HL-60/S4 treated with retinoic acid at 250 ng/mL for 4 days and 3 days (cell line): ENCODE data around the gene RCE1.
"Not testable (repeated sequence)": the region's sequence is repeated elsewhere in the genome, so short reads cannot be mapped to it uniquely, and the experiment has no call there.

ENCODE experiments used
- in situ Hi-C: fragments of 300-500 bp; cut with MboI; formaldehyde crosslinking; loops from 2 replicates; pipeline ENCODE4 v1.7.0; 2022; ENCODE audit warnings: low sequenced_read_pairs

Gene RCE1, protein sequence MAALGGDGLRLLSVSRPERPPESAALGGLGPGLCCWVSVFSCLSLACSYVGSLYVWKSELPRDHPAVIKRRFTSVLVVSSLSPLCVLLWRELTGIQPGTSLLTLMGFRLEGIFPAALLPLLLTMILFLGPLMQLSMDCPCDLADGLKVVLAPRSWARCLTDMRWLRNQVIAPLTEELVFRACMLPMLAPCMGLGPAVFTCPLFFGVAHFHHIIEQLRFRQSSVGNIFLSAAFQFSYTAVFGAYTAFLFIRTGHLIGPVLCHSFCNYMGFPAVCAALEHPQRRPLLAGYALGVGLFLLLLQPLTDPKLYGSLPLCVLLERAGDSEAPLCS

DNA sequence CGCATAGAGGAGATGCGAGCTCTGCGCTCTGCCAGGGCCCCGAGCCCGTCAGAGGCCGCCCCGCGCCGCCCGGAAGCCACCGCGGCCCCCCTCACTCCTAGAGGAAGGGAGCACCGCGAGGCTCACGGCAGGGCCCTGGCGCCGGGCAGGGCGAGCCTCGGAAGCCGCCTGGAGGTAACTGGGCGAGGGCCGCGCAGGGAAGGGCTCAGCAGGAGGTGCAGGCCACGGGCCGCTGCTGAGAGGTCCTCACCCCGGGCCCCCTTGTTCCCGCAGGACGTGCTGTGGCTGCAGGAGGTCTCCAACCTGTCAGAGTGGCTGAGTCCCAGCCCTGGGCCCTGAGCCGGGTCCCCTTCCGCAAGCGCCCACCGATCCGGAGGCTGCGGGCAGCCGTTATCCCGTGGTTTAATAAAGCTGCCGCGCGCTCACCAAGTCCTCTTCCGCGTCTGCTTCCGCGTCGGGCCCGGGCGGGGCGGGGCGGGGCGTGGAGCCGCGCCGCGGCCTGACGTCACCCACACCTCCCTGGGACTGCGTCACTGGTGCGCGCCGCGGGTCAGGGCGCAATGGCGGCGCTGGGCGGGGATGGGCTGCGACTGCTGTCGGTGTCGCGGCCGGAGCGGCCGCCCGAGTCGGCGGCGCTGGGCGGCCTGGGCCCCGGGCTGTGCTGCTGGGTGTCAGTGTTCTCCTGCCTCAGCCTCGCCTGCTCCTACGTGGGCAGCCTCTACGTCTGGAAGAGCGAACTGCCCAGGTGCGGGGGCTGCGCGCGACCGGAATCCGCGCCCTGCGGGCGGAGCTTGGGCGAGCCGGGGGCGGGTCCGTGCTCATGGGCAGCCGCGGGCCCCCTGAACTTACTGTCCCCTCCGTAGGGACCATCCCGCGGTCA lies at the start of gene RCE1:
Gene RCE1, plus strand, starts transcription at position 546 of the 880 bp plus-strand sequence. Its CDS starts 15 bp downstream, at position 561.
- in situ Hi-C loops, result loop anchor here (25.0 kb wide), 2 partner anchors 156 to 431 kb away; partner anchors contain the start of genes NPAS4 and RBM4B

DNA sequence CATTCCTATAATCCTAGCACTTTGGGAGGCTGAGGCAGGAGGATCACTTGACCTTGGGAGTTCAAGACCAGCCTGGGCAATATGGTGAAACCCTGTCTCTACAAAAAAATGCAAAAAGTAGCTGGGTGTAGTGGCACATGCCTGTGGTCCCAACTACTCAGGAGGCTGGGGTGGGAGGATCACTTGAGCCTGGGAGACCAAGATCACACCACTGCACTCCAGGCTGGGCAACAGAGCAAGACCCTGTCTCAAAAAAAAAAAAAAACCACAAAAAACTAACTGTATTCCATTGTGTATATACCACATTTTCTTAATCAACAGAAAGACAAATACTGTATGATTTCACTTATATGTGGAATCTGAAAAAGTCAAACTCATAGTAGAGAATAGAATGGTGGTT lies 43.4 kb upstream of the RCE1 start:
- in situ Hi-C loops, result not testable (repeated sequence)

DNA sequence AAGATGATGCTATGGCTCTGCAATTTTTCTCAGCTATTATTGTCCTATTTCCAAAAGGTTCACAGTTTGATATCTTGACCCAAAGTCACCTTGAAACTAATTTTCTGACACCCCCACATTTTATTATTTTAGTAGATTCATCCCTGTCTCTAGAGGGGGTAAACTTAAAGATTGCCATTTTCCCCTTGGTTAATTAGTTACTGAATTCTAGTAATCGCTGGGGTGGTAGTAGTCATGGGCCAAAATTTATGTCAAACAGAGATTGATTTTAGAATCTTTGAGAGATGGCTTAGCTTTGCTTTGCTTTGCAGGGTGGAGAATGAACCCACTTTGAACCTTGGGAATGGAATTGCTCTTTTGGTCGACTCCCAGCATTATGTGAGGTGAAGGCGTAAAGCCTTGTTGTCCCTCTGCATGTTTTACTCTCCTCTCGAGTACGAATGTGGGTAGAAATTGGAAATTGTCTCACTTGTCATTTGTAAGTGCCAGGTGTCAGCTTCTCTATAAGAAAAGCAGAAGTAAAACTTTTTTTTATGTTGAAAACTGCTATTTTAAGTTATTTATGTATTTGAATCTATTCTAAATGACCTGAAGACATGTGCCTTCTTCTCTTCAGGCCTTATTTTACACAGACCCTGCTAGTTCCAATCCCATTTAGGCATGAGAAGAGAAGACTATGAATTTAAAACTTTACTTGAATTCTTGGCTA lies 42.4 kb upstream of the RCE1 start:
- in situ Hi-C loops, result no loop called here

DNA sequence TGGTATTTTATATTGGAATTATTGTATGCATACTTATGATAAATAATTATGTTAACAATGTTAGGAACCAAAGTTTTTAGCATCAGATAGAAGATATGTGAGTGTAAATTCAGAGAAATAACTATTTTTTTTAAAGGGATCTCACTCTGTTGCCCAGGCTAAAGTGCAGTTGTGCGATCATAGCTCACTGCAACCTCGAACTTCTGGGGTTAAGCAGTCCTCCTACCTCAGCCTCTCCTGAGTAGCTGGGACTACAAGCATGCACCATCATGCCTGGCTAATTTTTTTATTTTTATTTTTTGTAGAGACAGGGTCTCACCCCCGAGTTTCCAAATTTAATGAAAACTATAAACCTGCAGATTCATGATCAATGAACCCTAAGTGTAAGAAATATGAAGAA lies 33.6 kb upstream of the RCE1 start:
- in situ Hi-C loops, result no loop called here

DNA sequence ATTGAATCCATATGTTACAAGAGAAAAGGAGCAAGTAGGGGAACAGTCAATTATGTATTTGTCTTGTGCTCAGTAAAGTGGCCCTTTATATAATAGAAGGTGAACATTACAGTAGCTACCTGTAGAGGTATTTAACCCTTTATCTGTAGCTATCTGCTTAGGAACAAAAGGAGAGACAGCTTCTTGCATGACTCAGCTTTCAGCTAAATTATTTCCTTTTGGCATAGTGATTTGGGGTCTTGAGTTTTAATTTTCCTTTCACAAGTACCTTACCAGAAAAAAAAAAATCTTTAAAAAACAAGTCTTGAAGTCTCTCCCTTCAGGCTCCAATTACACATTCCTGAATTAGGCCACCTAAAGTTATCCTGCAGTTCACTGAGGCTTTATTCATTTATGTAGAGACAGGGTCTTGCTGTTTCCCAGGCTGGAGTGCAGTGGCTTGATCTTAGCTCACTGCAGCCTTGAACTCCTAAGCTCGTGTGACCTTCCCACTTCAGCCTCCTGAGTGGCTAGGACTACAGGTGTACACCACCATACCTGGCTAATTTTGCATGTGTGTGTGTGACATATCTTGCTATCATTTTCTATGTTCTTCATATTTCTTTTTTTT lies 32.6 kb upstream of the RCE1 start:
- in situ Hi-C loops, result no loop called here

DNA sequence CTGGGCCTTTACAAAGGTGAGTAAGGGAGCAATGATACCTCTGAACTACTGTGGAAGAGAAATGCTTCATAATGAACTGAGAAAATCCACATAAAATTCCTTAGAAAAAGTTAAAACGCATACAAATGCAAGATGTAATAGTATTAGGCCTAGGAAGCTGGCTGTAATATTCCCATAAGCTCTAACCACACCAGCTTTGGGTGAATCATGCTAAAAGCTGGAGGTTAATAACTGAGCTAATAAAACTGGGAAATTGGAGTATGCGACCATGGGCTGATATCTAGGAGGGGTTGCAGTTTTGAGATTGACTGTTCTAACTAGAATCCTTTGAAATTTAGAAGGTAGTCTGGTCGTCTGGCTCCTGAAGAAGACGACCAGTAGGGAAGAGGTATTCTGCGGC lies 28.6 kb upstream of the RCE1 start:
- in situ Hi-C loops, result no loop called here

DNA sequence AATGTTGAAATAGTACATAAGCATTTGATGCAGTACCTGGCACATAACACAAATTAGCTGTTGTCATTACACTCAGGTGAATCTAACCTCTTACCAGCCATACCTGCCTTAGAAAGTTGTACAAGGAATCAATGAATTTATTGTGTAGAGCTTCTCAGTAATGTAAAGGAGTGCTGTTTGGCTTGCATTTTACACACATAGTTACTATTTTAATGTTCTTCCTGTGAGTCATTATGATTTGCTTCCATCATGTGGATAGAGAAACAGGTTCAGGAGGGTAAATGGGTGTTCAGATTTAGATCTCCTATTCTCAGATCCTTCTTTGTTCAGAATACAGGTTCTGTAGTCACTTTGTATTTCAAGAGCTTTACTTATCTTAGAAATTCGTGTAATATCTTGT lies 27.6 kb upstream of the RCE1 start:
- in situ Hi-C loops, result no loop called here

DNA sequence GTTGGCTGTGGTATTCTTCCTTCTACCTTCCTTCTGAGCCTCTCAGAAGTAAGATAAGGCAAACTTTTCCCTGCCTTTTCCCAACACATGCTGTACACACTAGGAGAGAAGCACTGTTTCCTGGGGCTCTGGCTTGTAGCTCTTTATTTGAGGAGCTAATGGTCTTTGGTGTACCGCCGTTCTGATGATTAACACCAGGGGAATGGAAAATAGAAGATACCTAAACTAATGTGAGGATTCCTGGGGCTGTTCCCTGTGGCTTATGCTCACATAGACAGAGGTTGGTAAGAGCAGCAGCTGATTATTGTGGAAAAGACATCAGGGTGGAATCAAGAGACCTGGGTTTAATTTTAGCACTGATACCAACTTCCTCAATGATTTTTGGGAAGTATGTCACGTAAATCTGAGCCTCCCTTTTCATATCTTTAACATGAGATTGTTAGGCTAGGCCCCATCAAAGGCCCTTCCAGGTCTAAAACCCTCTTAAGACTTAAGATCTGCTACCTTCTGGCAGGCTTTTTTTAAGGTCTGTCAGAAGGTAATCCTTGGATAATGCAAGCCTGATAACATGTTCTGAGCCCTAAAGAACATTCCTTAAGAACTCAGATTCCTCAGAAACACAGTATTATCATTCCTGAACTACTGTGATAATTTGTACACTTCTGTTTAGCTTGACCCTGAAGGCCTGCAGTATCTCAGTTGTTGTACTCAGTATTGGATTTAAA lies 24.8 kb upstream of the RCE1 start:
- in situ Hi-C loops, result no loop called here

DNA sequence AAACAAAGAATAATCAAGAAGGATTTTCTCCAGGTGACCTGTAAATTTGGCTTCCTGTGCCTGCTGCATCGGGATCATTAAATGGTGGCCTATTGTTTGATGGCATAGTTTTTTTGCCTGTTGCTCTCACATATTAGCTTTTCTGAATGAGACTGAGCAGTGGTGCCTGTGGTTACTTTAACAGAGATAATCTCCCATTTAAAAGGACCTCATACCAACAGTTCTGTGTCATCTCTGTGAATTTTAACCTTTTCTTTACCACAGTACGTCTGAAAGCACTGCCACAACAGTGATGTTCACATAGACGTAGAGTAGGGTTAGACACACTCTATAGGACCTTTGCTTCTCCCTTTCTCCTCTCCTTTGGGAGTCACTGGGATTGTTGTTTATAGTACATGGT lies 22.9 kb upstream of the RCE1 start:
- in situ Hi-C loops, result no loop called here

DNA sequence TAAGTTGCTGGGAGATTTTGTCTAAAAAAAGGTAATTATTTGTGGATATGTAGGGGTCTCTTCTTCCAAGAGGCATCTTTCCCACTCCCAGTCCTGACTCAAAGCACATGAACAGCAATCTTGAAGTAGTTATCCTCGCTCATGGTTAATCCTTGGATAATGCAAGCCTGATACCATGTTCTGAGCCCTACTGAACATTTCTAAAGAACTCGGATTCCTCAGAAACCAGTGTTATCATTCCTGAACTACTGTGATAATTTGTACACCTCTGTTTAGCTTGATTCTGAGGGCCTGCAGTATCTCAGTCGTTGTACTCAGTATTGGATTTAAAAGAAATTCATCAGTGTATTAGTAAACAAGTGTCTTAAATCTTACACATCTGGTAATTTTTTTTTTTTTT lies 22.3 kb upstream of the RCE1 start:
- in situ Hi-C loops, result no loop called here

DNA sequence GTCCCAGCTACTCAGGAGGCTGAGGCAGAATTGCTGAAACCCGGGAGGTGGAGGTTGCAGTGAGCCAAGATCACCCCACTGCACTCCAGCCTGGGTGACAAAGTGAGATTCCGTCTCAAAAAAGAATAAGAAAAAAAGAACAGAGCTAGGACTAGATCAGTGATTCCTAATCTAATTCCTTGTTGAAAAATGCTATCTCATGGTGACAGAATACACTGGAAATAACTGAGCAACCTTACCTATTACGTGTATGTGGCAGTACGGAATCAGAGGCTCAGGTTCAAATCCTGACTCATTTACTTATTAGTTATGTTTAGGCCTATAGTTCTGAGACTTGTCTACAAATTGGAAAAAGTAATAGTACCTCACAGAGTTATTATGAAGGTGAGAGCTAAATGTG lies 19.5 kb upstream of the RCE1 start:
- in situ Hi-C loops, result no loop called here

DNA sequence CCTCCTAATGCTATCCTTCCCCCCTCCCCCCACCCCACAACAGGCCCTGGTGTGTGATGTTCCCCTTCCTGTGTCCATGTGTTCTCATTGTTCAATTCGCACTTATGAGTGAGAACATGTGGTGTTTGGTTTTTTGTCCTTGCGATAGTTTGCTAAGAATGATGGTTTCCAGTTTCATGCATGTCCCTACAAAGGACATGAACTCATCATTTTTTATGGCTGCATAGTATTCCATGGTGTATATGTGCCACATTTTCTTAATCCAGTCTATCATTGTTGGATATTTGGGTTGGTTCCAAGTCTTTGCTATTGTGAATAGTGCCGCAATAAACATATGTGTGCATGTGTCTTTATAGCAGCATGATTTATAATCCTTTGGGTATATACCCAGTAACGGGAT lies 18.7 kb upstream of the RCE1 start:
- in situ Hi-C loops, result not testable (repeated sequence)

DNA sequence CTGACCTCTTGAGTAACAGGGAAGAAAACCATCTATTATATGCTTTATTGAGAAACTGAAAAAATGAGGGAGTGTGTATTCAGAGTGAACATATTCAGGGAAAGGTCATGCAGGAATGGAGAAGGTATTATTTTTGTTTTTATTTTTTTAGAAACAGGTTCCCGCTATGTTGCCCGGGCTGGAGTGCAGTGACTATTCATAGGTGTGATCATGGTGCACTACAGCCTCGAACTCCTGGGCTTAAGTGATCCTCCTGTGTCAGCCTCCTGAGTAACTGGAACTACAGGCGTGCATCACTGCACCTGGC lies 8.7 kb upstream of the RCE1 start:
- in situ Hi-C loops, result loop anchor here (25.0 kb wide), 2 partner anchors 147 to 422 kb away; partner anchors contain the start of genes NPAS4 and RBM4B

DNA sequence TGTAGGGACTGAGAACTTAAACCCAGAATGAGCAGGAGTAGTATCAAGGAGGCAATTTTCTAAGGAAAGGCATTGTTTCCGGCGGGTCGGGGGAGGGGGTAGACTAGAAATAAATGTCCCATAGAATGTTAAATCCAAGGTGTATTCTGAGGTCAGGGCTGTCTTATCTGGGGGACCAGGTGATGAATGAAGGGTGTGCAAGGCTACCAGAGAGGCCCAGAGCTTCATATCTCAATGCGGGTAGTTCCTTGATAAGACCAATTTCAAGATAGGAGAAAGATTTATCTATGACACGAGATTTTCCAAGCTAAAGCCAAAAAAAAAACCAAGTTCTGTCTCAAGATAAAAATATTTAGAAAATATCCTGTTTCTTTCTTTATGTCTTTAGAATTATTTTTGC lies 8.3 kb upstream of the RCE1 start:
- in situ Hi-C loops, result loop anchor here (25.0 kb wide), 2 partner anchors 148 to 423 kb away; partner anchors contain the start of genes NPAS4 and RBM4B

DNA sequence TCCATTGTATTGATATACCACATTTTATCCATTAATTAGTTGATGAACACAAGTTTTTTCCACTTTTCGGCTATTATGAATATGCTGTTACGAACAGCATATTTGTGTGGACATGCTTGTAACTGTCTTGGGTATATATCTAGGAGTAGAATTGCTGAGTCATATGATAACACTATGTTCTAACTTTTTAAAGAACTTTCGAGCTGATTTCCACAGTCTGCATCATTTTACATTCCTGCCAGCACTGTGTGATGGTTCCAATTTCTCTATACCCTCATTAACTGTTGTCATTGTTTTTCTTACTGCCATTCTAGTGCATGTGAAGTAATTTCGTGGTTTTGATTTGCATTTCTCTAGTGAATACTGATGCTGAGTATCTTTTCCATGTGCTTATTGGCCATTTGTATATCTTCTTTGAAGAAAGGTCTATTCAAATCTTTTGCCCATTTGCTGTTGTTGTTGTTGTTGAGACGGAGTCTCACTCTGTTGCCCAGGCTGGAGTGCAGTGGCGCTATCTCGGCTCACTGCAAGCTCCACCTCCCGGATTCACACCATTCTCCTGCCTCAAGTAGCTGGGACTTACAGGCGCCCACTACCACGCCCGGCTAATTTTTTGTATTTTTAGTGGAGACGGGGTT lies 7.4 kb upstream of the RCE1 start:
- in situ Hi-C loops, result loop anchor here (25.0 kb wide), 2 partner anchors 149 to 424 kb away; partner anchors contain the start of genes NPAS4 and RBM4B

DNA sequence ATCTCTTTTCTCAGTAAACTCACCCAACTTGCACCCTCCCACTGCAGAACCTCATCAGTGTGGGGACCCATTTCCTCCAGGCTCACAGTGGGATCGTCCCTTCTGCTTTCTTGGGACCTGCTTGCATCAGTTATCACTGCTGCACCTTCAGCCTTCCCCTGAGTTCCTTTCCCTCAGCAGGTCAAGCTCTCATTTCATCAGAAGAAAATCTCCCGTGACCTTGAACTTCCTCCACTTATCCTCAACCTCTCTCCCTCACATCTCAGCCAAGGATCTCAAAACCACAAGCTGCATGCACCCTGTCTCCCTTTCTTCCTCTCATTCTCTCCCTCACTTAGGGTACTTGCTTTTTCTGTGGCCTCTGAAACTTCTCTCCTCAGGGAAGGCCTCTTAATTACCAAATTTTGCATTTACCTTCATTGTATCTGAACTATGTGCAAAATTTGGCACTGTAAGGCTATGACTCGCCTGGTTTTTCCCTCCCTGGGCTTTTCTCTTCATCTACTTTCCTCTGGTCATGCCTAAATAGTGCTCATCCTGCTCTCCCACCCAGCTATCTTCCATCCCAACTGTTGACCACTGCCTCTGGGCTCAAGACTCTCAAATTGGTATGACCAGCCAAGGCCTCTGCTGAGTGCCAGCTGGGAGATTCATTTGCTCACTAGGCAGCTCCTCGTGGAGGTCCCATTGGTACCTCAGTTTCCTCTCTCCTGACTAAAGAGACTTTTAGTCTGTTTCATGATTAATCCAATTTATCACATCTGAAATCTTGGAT lies 2.7 kb upstream of the RCE1 start:
- in situ Hi-C loops, result loop anchor here (25.0 kb wide), 2 partner anchors 153 to 428 kb away; partner anchors contain the start of genes NPAS4 and RBM4B

DNA sequence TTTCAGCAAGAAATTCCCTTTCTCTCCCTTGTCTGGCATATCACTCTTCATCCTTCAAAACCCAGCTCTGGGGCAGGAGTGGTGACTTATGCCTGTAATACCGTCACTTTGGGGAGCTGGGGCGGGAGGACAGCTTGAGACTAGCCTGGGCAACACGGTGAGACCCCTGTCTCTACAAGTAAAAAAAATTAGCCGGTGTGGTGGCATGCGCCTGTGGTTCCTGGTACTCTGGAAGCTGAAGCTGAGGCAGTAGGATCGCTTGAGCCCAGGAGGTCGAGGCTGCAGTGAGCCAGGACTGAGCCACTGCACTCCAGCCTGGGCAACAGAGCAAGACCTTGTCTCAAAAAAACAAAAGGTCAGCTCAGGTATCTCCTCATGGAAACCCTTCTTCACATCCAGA lies 1.4 kb upstream of the RCE1 start:
- in situ Hi-C loops, result loop anchor here (25.0 kb wide), 2 partner anchors 155 to 430 kb away; partner anchors contain the start of genes NPAS4 and RBM4B

DNA sequence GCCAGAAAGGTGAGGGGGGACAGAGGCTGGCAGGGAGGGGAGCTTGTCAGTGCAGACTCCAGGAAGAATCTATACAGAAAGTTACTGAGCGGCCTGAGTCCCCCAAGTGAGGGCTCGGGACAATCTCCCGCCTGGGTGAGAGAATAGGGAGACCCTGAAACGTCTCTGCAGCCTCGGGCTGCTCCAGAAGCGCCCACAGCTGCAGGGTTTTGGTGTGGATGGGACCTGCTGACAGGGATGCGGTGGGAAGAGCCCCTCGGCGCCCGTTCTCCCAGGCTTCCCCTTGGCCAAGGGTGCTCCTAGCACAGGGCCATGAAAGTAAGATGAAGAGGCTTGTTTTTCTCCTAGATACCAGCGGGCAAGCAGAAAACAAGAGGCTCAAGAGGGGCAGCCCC lies 743 bp upstream of the RCE1 start:
- in situ Hi-C loops, result loop anchor here (25.0 kb wide), 2 partner anchors 155 to 430 kb away; partner anchors contain the start of genes NPAS4 and RBM4B
